HG03039 (cell line): ENCODE results near the gene HPCA.

ENCODE experiments used
- ATAC-seq: cut with Tn5 transposase; IDR thresholded peaks from one replicate; pipeline ENCODE4 v1.9.1; 2021; ENCODE audit warnings: mild to moderate bottlenecking, moderate library complexity; ENCODE audit not compliant: unreplicated experiment

The HPCA gene

DNA sequence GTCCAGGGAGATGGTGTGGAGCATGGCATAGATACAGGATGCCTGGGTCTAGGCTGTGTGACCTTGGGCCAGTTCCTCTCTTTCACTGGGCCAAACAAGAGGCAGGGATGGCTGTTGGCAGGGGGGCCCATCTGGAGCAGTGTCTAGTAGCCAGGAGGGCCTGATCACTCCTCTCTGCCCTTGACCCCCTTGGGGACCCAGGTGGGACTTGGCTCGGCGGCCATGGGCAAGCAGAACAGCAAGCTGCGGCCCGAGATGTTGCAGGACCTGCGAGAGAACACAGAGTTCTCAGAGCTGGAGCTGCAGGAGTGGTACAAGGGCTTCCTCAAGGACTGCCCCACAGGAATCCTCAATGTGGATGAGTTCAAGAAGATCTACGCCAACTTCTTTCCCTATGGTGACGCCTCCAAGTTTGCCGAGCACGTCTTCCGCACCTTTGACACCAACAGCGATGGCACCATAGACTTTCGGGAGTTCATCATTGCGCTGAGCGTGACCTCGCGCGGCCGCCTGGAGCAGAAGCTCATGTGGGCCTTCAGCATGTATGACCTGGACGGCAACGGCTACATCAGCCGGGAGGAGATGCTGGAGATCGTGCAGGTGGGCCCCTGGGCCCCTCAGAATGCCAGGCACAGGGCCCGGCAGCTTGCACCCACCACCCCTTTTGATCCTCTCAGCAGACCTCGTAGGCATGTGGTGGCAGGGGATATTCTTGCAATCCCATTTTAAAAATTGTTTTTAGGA, 2.6 kb downstream of the HPCA start:
- ATAC-seq, result no peak

DNA sequence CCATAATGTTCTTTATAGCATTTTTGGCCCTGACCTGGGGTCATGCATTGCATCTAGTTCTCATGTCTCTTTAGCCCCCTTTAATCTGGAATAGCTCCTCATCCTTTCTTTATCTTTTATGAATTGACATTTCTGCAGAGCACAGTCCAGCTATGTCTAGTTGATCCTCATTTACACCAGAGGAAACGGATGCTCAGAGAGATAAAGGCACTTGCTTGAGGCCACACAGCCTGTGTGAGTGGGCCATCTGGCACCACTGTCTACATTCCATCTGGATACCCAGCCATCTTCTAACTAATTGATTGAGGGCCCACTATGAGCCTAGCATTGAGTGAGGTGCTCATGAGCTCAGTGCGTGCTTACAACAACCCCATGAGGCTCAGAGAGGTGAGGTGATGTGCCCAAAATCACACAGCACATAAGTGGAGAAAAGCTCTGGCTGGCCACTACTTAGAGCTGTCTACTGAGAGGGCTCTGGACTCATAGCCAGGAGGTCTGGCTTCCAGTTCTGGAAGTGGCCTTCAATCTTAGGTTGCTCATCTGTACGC, 3.5 kb downstream of the HPCA start:
- no peak for ATAC-seq

DNA sequence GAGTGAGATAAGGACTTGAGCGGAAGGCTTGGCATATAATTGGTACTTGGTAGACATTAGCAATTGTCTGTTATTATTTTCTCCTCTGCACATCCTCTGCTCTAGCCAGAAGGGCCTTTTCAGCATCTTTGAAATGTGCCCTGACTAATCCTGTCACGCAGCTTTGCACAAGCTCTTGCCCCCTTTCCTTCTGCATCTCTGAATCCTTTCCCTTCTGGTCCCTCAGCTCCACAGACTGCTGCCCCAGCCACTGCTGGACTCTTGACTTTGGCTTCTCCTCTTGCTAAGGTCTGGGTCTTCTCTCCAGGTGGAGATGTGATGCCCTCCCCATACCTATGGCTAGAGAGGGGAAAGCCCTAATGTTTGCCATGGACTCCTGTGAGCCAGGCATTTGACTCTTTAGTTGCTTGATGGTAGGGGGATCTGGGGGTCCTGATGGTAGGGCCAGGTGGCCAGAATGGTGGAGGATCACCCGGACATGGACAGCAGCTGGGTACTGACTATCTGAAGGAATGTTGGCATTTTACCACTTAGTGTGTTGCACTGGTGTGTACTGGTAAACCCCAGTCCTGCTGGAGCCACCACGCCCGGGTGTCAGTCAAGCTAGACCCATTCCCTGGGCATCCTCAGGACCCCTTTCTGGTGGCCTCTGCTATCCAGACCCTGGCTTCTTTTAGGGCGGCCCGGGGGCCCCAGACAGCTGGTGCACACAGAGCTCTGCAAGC, 4.4 kb downstream of the HPCA start:
- ATAC-seq, result no peak

DNA sequence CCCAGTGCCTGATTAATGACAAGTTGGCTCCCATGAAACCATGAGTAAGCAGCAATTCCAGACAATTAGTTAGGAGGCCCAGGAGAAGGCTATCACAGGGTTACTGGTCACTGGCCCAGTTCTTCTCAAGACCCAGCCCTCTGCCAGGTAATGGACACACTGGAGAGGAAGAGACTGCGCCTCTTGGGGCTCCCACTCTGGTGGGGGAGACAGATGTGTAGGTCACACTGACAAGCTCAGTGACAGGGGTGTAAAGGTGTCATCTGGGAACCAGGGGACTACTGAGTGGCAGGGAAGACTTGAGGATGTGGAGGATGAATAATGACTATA, 4.9 kb downstream of the HPCA start:
- ATAC-seq, result no peak

DNA sequence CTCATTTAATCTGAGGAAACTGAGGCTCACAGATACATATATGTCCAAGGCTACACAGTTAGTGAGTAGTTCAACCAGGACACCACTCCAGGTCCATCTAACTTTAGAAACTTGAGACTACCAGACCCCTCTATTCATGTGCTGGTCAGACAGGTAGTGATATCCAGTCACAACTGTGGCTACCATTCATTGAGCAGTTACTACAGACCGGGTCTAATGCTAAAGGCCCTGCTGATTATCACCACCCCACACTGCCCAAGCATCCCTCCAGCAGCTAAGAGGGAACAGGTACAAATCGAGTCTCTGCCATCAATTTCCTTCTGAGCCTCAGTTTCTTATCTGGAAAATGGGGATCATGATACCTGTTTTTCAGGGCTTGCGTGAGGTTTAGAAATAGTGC, 5.3 kb downstream of the HPCA start:
- no peak for ATAC-seq

DNA sequence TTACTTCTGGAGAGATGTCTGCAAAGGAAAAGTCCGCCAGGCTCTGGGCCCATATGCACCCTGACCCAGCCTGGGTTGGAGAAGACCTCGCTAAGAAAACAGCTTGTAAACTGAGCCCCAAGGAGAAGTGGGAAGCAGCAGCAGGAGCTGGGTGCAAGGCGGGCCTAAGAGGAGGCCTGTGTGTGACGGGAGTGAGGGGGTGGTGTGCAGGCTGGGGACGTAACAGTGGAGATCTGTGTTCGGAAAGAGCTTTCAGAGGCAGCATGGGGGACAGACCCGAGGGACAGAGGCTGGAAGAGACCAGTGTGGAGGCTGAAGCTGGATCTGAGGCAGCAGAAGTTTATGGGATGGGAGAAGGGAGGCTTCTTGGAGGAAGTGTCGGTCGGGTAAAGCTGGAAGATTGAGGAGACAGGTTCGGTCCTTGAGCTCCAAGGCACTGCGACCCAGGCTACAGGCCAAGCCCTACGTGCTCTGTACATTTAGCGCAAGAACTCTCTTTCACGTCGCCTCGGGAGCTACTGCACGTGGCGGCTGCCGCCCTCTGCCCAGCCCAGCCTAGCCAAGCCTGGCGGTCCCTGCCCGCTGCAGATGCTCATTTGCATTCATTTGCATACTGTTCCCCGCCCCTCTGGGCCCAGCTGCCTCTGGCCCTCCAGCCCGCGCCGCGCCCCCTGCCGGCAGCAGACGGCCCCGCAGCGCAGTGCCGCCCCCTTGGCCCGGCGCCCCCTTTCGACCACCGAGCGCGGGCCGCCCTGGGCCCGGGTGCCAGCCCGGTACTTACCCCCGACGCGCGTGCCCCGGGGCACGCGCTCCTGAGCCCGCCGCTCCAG, 6.3 kb downstream of the HPCA start:
- ATAC-seq, result no peak

DNA sequence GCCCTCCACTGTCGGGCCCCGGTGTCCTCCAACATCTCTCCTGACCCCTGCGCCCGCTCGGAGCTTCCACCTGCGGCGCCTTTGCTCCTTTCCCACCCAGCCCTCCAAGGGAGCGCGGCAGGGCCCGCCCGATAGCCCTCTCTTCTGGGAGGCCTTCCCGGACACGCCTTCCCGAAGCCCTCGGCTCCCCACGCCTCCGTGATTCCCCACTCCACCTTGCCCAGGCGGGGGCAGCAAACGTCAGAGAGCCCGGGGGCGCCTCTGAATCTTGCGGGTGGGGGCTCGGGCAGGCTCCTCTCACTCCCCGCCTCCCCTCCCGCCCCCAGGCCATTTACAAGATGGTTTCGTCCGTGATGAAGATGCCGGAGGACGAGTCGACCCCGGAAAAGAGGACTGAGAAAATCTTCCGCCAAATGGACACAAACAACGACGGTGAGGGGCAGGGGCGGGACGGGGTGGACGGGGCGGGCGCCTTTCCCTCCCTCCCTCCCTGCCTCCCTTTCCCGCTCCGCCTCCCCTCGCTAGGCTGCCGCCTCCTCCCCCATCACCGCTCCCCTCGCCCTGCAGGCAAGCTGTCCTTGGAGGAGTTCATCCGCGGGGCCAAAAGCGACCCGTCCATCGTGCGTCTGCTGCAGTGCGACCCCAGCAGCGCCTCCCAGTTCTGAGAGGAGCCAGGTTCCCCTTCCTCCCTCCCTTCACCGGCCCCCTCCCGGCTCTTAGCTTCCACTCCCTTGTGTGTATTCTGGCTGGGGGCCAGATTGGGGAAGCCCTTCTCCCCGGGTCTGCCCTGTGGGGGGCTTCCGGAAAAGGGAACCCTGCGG, 7.1 kb downstream of the HPCA start:
- ATAC-seq, result no peak

DNA sequence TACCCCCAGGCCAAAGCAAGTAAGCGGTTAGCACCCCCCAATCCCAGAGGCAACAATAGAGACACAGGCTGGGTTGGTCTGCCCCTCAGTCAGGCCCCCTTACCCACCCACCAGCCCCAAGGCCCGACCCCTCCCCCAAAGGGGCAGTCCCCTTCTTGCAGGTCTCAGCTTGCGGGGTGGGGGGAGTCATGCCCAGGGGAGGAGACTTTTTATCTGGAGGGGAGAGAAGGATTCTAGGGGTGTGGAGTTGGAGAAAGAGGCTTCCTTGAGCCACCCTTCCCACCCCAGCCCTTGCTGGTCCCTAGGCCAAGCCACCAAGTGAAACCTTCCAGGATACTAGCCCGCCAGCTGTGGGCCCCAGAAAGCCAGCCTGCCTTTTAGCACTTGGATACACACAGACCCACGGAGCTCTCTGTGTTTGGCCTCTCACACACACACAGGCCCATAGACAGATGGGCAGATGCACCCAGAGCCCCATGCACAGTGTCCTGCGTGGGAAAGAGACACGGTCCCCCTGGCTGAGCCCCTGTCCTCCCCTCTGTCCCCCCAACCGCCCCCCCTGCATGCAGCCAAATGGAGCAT, 7.8 kb downstream of the HPCA start:
- ATAC-seq, result no peak

DNA sequence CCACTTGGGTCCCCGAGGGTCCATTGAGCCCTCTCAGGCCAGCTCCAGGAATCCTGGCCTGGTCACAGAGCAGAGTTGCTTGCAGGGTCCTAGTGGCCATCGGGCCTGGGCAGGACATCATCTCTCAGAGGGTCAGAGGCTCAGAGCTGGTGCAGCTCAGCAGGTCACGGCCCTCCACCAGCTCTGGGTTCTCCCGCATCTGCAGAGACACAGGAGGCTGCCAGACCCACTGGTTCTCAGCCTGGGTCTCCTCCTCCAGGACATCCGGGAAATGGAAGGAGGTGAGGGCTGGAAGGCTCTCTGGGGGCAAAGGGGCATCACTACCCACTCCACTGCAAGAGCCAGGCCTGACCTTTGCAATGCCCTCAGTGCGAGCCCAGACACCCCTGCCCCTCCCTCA, 8.4 kb downstream of the HPCA start:
- ATAC-seq, result no peak

DNA sequence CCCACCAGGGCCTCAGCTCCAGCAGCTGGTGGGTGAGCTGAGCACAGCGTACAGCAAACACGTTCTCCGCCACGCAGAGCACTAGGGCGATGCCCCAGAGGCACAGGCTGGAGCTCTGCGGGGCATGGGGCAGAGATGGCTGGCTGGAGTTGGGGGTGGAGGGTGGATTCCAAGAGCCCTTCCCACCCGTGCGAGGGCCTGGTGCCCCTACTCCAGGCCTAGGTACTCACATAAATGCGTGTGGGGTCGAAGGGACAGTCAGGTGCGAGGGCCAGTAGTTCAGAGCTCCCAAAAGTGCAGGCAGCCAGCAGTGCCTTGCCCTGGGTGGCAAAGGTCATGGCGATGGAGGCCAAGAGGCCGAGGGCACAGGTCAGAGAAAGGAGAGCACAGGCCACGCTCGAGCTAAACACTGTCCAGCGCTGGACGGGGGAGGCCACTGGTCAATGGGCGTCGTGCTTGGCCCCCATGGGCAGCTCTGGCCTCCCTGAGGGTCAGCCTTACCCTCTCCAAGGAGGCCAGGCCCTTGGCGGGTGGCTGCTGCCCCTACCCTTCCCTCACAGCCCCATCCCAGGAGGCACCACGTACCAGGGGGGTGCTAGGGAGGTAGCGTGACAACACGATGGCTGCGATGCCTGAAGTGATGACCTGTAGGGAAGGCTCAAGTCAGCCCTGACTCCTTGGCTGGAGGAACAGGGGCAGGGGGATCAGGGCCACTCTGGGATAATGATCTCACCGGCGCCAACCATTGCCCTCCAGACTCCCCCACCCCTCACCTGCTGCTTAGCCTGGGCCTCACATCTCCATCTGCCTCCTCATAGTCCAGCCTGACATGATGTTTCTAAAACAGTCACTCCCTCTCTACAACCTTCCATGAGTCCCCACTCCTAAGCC, 9.3 kb downstream of the HPCA start:
- ATAC-seq, result no peak

DNA sequence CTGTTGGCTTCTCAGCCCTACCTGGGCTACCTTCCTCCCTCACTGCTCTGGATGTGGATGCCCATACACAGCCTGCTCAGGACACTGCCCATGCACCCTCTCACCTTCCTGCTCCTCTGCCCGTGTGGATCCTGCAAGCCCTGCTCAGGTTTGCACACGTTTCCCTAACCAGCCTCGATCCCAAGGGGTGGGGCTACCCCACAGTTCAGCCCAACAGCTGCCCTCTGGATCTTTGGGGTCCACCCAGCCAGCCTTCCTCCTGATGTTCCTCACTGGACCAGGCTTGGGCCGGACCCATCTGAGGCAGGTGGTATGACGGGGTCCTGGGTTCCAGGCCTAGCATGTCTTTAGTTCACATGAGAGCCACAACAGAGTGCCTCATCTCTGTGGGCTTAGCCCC, 10.2 kb downstream of the HPCA start:
- no peak for ATAC-seq

DNA sequence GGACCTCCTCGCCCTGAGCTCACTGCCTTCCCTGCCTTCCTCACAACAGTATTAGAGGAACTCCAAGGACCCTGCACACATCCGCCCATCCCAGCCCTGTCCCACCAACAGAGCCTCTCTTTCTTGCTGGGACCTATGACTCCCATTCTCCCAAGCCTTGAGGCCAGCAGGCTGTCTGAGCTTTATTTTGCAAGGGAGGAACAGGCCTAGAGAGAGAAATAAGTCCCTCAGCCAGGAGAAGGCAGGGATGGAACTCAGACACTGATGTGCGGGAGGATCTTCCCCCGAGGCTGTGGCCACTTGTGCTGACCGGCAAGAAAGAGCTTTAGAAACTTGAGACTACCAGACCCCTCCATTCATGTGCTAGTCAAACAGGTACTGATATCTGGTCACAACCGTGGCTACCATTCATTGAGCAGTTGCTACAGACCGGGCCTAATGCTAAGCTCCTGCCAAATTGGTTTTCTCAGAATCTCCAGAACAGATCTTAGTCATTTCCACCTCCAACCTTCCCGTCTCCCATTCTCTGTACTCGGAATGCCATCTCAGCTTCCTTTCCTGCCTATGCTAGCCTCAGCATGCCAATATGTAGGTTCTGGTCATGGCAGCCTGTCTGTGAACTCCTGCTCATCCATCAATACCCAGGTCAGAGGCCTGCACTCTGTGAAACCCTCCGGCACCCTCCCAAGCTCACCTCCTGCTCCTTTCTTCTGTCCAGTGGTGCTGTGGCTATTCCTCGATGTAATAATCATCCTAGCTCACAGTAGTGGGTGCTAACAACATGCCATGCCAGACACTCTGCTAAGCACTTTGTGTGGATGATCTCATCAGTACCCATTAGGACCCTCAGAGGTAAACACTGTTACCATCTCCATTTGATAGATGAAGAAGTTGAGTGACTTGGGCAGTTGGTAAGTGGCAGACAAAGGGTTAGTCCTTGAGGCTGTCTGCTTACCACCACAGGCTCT, 11.1 kb downstream of the HPCA start:
- ATAC-seq, result no peak

DNA sequence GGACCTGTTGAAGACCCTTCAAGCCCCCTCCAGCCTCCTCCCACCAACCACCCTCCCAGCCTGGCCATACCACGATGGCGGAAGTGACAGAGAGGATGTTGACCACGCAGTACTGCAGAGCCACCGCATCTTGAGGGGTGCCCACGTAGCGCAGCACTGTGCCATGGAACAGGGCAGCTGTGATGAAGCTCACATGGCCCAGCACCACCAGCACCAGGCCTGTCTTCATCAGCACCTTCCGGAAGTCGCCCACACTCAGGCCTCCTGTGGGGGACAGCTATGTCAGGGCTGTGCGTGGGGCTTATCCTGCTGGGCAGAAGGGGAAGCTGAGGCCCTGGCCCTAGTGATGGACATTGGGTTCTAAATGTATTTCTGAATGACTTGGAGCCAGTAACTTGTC, 11.8 kb downstream of the HPCA start:
- no peak for ATAC-seq

DNA sequence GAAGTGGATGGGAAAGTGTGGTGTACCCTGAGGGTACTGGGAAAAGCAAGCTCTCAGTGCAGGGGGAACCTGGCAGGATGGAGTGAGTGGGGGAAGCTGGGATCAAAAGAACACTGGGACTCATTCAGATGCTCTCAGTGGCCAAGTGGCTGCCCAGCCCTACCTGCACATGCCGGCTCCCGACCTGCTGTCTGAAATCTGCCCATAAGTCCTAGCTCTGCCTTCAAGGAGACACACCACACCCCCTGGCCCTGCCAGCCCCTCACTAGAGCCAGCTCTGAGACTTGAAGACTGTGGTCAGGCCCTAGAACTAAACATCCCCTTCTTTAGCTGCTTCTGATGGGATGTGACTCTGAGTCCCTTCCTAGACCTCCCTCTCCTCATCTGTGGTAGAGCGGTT, 12.7 kb downstream of the HPCA start:
- no peak for ATAC-seq

DNA sequence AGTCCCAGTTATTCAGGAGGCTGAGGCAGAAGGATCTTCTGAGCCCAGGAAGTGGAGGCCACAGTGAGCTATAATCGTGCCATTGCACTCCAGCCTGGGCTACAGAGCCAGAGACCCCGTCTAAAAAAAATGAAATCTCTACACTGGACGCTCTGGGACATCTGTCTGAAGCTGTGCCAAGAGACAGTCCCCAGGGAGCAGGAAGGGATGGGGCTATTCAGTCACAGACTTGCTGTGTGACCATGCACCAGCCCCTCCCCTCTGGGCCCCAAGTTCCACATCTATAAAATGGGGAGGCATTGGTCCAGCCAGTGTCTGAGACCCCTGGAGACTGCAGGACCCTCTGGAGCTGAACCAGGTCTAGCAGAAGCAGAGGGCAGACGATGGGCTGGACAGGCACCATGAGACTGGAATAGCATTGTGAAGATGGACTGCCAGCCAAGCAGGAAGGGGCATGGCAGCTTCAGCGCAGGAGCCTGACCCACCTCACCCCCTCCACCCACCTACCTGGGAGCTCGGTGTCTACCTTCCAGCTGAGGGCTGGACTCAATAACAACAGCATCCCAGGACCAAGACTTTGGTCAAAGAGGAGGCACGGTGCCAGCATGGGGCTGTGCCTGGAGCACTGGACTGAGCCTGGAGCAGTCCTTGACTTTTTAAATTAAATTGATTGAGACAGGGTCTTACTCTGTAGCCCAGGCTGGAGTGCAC, 13.4 kb downstream of the HPCA start:
- ATAC-seq, result no peak

DNA sequence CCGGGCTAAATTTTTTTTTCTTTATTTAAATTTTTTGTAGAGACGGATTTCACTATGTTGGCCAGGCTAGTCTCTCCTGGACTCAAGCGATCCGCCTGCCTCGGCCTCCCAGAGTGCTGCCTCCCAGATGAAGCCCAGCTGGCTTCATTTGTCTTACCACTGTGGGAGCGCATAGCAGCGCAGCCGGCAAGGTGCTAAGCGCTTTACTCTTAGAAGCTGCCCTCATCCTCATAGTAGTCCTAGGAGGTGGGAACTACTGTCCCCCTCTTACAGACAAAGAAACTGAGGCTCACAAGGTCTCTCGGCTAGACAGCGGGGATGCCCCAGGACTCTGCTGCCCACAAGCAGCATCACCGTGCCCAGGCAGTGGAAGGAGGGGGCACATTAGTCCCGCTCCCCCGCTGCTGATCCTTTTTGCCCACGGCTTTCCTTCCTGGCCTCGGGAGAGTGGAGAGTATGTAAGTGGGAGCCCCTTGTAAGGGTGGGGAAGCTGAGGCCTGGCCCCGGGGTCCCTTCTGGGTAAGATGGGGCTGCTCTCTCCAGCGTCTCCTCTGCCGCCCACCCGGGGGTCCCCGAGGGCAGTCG, 14.2 kb downstream of the HPCA start:
- ATAC-seq, result no peak
